Glutamatergic neuron (in vitro differentiated cells): ENCODE measurements around the gene ME3. TPM values are rescaled to one million over a fixed set of nuclear protein-coding genes. Genes with fewer than 3 reads are reported as not detected.

Source experiments
- DNase-seq: peaks from one replicate; pipeline ENCODE4 v3.0.0; 2022
- H3K27ac Mint-ChIP-seq: one replicate; pipeline ENCODE4 v1.8.0; 2020; ENCODE audit warnings: mild to moderate bottlenecking, mixed read lengths, inconsistent platforms; ENCODE audit not compliant: unreplicated experiment
- H3K27me3 Mint-ChIP-seq: one replicate; pipeline ENCODE4 v1.8.0; 2020; ENCODE audit warnings: mild to moderate bottlenecking, moderate library complexity, mixed read lengths, inconsistent platforms; ENCODE audit not compliant: unreplicated experiment
- H3K36me3 Mint-ChIP-seq: one replicate; pipeline ENCODE4 v1.8.0; 2020; ENCODE audit warnings: mild to moderate bottlenecking, mixed read lengths, inconsistent platforms; ENCODE audit not compliant: unreplicated experiment
- H3K4me1 Mint-ChIP-seq: one replicate; pipeline ENCODE4 v1.8.0; 2020; ENCODE audit warnings: mild to moderate bottlenecking, low read depth, mixed read lengths, inconsistent platforms; ENCODE audit not compliant: unreplicated experiment
- H3K4me3 Mint-ChIP-seq: one replicate; pipeline ENCODE4 v1.8.0; 2020; ENCODE audit warnings: mild to moderate bottlenecking, mixed read lengths, inconsistent platforms; ENCODE audit not compliant: unreplicated experiment
- H3K9me3 Mint-ChIP-seq: one replicate; pipeline ENCODE4 v1.8.0; 2020; ENCODE audit warnings: mild to moderate bottlenecking, moderate library complexity, mixed read lengths, inconsistent platforms; ENCODE audit not compliant: unreplicated experiment
- total RNA-seq: library from RNA; stranded (reverse); fragmentation: NEBNext Ultra II Directional; extraction: Animal tissue kit (Norgen Biotek cat#: 25700); gene quantifications from one replicate; pipeline ENCODE4 v1.2.1, GENCODE V29; 2021; ENCODE audit not compliant: unreplicated experiment
- TF ChIP-seq, protein P1 (sequence below): fragments of 200-600 bp; sonication (generic); IDR thresholded peaks from one replicate; pipeline ENCODE4 v1.5.0; 2021; ENCODE audit not compliant: partially characterized antibody, unreplicated experiment

The ME3 gene
- total RNA-seq, 1 donor from 2014 or later: 12.4 TPM

DNA sequence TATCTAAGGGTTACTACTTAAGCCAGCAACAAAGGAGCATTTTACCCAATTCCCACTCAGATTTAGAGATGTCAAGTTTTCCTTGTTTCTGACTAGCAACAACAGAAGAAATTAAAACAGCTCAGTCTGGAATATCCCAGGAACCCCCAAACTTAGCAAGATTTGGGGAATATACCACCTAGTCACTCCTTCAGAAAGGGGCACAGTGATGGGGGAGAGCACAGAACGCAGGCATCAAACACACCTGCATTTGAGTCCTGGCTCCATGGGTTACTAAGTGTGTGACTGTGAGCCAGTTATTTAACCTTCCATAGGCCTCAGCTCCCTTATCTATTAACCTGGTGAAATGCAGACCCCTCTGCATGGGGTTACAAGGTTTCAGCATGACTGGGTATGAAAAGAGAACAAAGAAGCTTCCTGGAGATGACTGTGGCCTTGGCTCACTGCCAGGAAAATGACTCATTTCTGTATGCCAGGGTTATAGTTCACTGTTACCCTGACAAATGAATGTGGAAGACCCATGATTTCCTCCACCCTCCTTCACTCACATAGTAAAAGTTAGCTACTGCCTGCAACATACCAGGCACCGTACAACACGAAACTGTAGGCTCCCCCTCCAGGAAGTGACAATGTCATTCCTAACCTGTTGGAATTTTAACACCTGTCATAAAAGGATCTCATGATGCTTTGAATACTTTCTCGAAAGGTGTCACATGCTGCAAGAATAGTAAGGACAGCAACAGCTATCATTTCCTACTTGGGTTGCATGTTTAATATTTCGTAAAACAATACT lies 79.6 kb downstream of the ME3 start:
- H3K27me3 Mint-ChIP-seq: no peaks in the 10 kb centered on the region
- DNase-seq: no peak
- H3K4me1 Mint-ChIP-seq: no peaks in the 10 kb centered on the region
- no peaks in the 10 kb centered on the region for H3K36me3 Mint-ChIP-seq
- TF ChIP-seq, protein P1, sequence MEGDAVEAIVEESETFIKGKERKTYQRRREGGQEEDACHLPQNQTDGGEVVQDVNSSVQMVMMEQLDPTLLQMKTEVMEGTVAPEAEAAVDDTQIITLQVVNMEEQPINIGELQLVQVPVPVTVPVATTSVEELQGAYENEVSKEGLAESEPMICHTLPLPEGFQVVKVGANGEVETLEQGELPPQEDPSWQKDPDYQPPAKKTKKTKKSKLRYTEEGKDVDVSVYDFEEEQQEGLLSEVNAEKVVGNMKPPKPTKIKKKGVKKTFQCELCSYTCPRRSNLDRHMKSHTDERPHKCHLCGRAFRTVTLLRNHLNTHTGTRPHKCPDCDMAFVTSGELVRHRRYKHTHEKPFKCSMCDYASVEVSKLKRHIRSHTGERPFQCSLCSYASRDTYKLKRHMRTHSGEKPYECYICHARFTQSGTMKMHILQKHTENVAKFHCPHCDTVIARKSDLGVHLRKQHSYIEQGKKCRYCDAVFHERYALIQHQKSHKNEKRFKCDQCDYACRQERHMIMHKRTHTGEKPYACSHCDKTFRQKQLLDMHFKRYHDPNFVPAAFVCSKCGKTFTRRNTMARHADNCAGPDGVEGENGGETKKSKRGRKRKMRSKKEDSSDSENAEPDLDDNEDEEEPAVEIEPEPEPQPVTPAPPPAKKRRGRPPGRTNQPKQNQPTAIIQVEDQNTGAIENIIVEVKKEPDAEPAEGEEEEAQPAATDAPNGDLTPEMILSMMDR: no peak
- no peaks in the 10 kb centered on the region for H3K9me3 Mint-ChIP-seq
- no peak overlapping the region for H3K4me3 Mint-ChIP-seq
- H3K27ac Mint-ChIP-seq: no peak overlapping the region

DNA sequence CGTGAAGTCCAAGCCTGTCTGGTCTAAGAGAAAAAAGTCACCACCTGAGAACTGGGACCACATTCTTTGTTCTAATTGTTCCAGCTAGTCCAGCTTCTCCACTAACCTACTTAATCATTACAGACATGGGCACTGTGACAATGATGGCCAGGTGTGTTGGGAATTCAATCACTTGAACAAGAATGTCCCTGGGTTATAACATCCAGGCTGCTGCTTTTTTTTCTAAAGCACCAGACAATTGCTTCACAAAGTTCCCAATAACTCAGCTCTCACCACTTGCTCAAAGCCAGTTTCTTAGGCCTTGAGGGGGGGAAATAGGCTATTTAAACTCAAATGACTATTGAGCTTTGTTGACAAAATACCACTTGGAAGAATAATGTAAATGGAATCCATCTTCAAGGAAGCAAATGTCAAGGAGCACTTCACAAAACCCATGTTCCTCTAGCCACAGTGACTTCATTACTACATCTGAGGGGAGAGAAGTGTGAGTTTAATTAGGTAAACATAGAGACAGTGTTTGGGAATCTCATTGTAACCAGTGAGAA lies 80.3 kb downstream of the ME3 start:
- TF ChIP-seq, protein P1: no peak

DNA sequence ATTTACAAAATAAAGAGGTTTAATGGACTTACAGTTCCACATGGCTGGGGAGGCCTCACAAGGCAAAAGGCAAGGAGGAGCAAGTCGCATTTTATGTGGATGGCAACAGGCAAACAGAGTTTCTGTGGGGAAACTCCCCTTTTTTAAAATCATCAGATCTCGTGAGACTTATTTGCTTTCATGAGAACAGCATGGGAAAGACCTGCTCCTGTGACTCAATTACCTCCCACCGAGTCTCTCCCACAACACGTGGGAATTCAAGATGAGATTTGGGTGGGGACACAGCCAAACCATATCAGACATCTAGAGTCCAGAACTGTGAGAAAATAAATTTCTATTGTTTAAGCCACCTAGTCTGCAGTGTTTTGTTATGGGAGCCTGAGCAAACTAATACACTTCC lies 80.8 kb downstream of the ME3 start:
- no peak overlapping the region for H3K4me3 Mint-ChIP-seq
- TF ChIP-seq, protein P1: no peak
- no peaks in the 10 kb centered on the region for H3K4me1 Mint-ChIP-seq
- H3K9me3 Mint-ChIP-seq: no peaks in the 10 kb centered on the region
- H3K27me3 Mint-ChIP-seq: no peaks in the 10 kb centered on the region
- no peak overlapping the region for H3K27ac Mint-ChIP-seq
- no peaks in the 10 kb centered on the region for H3K36me3 Mint-ChIP-seq
- no peak for DNase-seq

More for the DNA sequence above, 80.3 kb downstream of the ME3 start:
- Mint-ChIP-seq H3K27ac (no peak overlapping the region), H3K4me1 (no peaks in the 10 kb centered on the region), H3K9me3 (no peaks in the 10 kb centered on the region), H3K36me3 (no peaks in the 10 kb centered on the region), H3K27me3 (no peaks in the 10 kb centered on the region), H3K4me3 (no peak overlapping the region)
- DNase-seq: no peak

DNA sequence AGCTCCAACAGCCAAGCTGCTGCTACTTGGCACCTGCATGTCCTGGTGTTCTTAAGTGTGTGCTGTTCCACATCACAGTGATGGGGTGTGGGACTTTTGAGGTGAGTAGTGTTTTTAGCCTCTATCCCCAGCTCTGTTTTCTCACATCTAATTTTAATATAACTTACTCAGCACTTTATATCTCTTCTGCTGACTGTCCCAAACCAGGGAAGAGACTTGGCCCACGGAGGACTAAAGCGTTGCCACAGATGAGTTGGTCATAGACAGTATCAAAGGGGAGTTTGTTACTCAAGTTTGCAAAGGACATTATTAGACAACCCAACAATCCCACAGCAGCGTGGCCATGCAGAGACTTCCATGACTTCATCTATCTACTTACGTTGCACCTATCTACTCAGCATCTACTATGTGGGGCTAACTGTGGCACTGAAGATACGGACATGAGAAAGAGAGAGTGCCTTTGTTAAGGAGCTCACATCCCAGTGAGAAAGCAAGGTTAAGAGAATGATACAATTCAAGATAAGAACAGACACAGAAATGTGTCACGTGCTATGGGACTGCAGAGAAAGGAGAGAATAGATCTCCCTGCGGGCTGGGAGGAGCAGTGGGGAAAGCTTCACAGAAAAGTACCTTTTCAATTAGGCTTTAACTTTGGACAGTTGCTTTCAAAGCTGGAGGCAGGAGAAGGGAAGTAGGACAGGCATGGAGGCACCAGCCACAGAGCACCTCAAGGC lies 82.4 kb downstream of the ME3 start:
- Mint-ChIP-seq H3K36me3 (no peaks in the 10 kb centered on the region), H3K4me1 (no peaks in the 10 kb centered on the region), H3K9me3 (no peaks in the 10 kb centered on the region), H3K27me3 (no peaks in the 10 kb centered on the region), H3K4me3 (no peak overlapping the region), H3K27ac (no peak overlapping the region)
- TF ChIP-seq, protein P1: no peak
- DNase-seq: no peak

DNA sequence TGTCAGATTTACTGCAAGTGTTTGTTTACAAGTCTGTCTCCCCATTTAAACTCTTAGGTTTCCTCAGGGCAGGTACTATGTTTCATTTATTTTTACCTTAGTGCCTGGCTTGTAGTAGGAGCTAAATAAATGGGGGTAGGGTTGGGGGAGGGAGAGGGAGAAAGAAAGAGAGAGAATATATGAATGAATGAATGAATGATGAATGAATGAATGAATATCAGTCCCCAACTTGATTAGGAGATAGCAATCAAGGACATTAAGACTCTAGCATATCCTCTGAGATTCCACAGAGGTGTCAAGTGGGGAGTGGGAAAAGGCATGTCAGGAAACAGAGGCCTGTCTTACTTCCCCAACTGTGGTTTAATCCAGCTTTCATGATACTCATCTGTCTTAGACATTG lies 83.2 kb downstream of the ME3 start:
- H3K9me3 Mint-ChIP-seq: no peaks in the 10 kb centered on the region
- TF ChIP-seq, protein P1: no peak
- no peaks in the 10 kb centered on the region for H3K27me3 Mint-ChIP-seq
- no peaks in the 10 kb centered on the region for H3K4me1 Mint-ChIP-seq
- H3K27ac Mint-ChIP-seq: no peak overlapping the region
- H3K4me3 Mint-ChIP-seq: no peak overlapping the region
- DNase-seq: no peak
- H3K36me3 Mint-ChIP-seq: no peaks in the 10 kb centered on the region
